GM12878 (cell line): ENCODE measurements around the gene PSIP1. TPM values are rescaled to one million over a fixed set of nuclear protein-coding genes. Genes with fewer than 3 reads are reported as not detected.

ENCODE experiments used
- BHLHE40 ChIP-seq, 2 experiments: fragments of 450-650 bp in 1 of 2; IDR thresholded peaks; 2 replicates each; pipeline ENCODE4 v1.6.1; 2011 to 2017; ENCODE audit warnings: low read depth in 2 of 2, borderline replicate concordance in 1 of 2, improper control_type of control experiment in 1 of 2, low read length in 1 of 2, mild to moderate bottlenecking in 1 of 2
- BMI1 ChIP-seq: fragments of 450-650 bp; IDR thresholded peaks from 2 replicates; pipeline ENCODE4 v1.6.1; 2016; ENCODE audit warnings: mild to moderate bottlenecking, moderate library complexity, borderline replicate concordance
- EP300 ChIP-seq, 2 experiments: fragments of 150-350 bp in 1 of 2; IDR thresholded peaks; 2 replicates each; pipeline ENCODE4 v1.6.1; 2011 to 2012; ENCODE audit warnings: low read depth in 2 of 2, low read length in 2 of 2, borderline replicate concordance in 1 of 2, improper control_type of control experiment in 1 of 2, inconsistent platforms in 1 of 2; ENCODE audit not compliant: control insufficient read depth in 1 of 2
- NFXL1 ChIP-seq: fragments of 450-650 bp; IDR thresholded peaks from 2 replicates; pipeline ENCODE4 v1.6.1; 2017; ENCODE audit warnings: antibody characterized with exemption, mild to moderate bottlenecking, borderline replicate concordance
- PAX8 ChIP-seq: fragments of 450-650 bp; IDR thresholded peaks from 2 replicates; pipeline ENCODE4 v1.6.1; 2017; ENCODE audit warnings: mild to moderate bottlenecking, moderate library complexity
- SRF ChIP-seq, 2 experiments: IDR thresholded peaks; 2 replicates each; pipeline ENCODE4 v1.6.1; 2011; ENCODE audit warnings: low read depth in 2 of 2, low read length in 2 of 2, mild to moderate bottlenecking in 1 of 2, moderate library complexity in 1 of 2
- STAT1 ChIP-seq: fragments of 450-650 bp; conservative IDR thresholded peaks from 2 replicates; pipeline ENCODE4 v1.6.1; 2014; ENCODE audit warnings: antibody characterized with exemption, mild to moderate bottlenecking
- TCF3 ChIP-seq: IDR thresholded peaks from 2 replicates; pipeline ENCODE4 v1.6.1; 2012; ENCODE audit warnings: low read depth, mild to moderate bottlenecking, low read length, borderline replicate concordance; ENCODE audit not compliant: insufficient read depth
- YBX1 ChIP-seq: fragments of 450-650 bp; IDR thresholded peaks from 2 replicates; pipeline ENCODE4 v1.6.1; 2016; ENCODE audit warnings: antibody characterized with exemption
- ZSCAN29 ChIP-seq: fragments of 450-650 bp; IDR thresholded peaks from 2 replicates; pipeline ENCODE4 v1.6.1; 2017; ENCODE audit warnings: mild to moderate bottlenecking, moderate library complexity
- polyA plus RNA-seq, 11 experiments: library from polyadenylated mRNA; depleted of rRNA in 4 of 11; unstranded in 6 of 11; stranded (reverse) in 5 of 11; fragments of >200 nt; fragmentation: Nextera tagmentation in 4 of 11; fragmentation: Illumina TruSeq in 1 of 11; extraction: Ambion mirVana in 4 of 11; extraction: Trizol in 1 of 11; gene quantifications; 1 replicate in 1 of 11; 2 replicates in 10 of 11; pipeline versions ENCODE4 v1.2.1 to v1.2.3, GENCODE V29; 2011 to 2016; ENCODE audit warnings: inconsistent platforms in 2 of 11, missing spikeins in 2 of 11, low read depth in 1 of 11
- total RNA-seq, 4 experiments: library from RNA; depleted of rRNA in 3 of 4; stranded (reverse); fragments of >200 nt in 3 of 4; fragmentation: Illumina TruSeq in 1 of 4; extraction: Trizol in 1 of 4; gene quantifications; 2 replicates each; pipeline versions ENCODE4 v1.2.1 to v1.2.3, GENCODE V29; 2013 to 2021
- TF ChIP-seq, protein P1 (sequence below): IDR thresholded peaks from 2 replicates; pipeline ENCODE4 v1.6.1; 2012; ENCODE audit warnings: low read depth, low read length, improper control_type of control experiment
- TF ChIP-seq, protein P2 (sequence below): IDR thresholded peaks from 2 replicates; pipeline ENCODE4 v1.6.1; 2011; ENCODE audit warnings: low read depth, low read length, improper control_type of control experiment, borderline replicate concordance
- TF ChIP-seq, protein P3 (sequence below): fragments of 450-650 bp; IDR thresholded peaks from 2 replicates; pipeline ENCODE4 v1.6.1; 2016; ENCODE audit warnings: mild to moderate bottlenecking
- TF ChIP-seq, protein P4 (sequence below): IDR thresholded peaks from 2 replicates; pipeline ENCODE4 v1.6.1; 2012; ENCODE audit warnings: low read depth, low read length, improper control_type of control experiment
- TF ChIP-seq, protein P5 (sequence below): fragments of 450-650 bp; IDR thresholded peaks from 2 replicates; pipeline ENCODE4 v1.6.1; 2016; ENCODE audit warnings: mild to moderate bottlenecking, moderate library complexity, borderline replicate concordance
- TF ChIP-seq, protein P6 (sequence below): fragments of 150-350 bp; IDR thresholded peaks from 2 replicates; pipeline ENCODE4 v1.6.1; 2014; ENCODE audit warnings: mild to moderate bottlenecking, low read depth, low read length
- TF ChIP-seq, protein P7 (sequence below): IDR thresholded peaks from 2 replicates; pipeline ENCODE4 v1.6.1; 2011; ENCODE audit warnings: borderline replicate concordance, low read depth, mild to moderate bottlenecking, moderate library complexity, mixed read lengths, low read length; ENCODE audit not compliant: insufficient read depth; ENCODE audit errors: extremely low read length

The PSIP1 gene
- total and polyA plus RNA-seq, 10 of the 15 experiments (the other 5 are each of a cell fraction or from before 2014, with no cell fraction given): 75.5 to 299 (median 173) TPM

DNA sequence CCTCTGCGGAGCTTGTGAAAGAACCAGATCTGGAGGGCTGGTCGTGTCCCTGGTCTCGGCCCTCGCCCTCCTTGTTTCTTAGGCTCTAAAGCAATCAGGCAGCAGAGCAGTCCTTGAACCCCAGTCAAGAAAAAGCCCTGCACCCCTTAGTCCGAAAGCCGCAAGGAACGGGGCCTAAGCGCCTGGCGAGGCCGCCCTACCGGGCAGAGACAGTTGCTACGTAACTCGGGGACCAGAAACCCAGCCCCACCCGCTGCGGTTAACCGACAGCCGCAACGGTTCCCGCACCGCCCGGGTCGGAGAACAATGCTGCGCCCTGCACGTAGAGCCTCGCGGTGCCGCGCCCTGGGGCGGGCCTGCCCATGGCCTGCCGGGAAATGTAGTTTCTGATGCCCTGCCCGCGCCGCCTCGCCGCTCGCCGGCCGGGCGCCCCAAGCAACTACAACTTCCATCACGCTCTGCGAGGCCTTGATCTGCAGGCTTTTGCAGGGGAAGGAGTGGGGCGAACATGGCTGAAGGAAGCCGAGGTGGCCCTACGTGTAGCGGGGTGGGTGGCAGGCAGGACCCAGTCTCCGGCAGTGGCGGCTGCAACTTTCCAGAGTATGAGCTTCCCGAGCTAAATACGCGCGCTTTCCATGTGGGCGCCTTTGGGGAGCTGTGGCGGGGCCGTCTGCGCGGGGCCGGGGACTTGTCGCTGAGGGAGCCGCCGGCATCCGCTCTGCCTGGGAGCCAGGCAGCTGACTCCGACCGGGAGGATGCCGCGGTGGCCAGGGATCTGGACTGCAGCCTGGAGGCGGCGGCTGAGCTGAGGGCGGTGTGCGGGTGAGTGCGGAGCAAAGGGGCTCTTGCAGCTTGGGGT, 88.2 kb downstream of the PSIP1 start, which contains the start of gene SNAPC3 (continued):
- TF ChIP-seq, protein P1, sequence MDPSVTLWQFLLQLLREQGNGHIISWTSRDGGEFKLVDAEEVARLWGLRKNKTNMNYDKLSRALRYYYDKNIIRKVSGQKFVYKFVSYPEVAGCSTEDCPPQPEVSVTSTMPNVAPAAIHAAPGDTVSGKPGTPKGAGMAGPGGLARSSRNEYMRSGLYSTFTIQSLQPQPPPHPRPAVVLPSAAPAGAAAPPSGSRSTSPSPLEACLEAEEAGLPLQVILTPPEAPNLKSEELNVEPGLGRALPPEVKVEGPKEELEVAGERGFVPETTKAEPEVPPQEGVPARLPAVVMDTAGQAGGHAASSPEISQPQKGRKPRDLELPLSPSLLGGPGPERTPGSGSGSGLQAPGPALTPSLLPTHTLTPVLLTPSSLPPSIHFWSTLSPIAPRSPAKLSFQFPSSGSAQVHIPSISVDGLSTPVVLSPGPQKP: peak; percentile 66
- TF ChIP-seq, protein P2, sequence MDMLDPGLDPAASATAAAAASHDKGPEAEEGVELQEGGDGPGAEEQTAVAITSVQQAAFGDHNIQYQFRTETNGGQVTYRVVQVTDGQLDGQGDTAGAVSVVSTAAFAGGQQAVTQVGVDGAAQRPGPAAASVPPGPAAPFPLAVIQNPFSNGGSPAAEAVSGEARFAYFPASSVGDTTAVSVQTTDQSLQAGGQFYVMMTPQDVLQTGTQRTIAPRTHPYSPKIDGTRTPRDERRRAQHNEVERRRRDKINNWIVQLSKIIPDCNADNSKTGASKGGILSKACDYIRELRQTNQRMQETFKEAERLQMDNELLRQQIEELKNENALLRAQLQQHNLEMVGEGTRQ: no peak
- TF ChIP-seq, protein P3, sequence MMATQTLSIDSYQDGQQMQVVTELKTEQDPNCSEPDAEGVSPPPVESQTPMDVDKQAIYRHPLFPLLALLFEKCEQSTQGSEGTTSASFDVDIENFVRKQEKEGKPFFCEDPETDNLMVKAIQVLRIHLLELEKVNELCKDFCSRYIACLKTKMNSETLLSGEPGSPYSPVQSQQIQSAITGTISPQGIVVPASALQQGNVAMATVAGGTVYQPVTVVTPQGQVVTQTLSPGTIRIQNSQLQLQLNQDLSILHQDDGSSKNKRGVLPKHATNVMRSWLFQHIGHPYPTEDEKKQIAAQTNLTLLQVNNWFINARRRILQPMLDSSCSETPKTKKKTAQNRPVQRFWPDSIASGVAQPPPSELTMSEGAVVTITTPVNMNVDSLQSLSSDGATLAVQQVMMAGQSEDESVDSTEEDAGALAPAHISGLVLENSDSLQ: no peak
- TF ChIP-seq, protein P4, sequence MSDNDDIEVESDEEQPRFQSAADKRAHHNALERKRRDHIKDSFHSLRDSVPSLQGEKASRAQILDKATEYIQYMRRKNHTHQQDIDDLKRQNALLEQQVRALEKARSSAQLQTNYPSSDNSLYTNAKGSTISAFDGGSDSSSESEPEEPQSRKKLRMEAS: peak; percentile 91
- TF ChIP-seq TCF3: 0 out of 2 replicates have a peak, but pooled peaks have one; percentile 32
- TF ChIP-seq ZSCAN29: 0 out of 2 replicates have a peak, but pooled peaks have one; percentile 55
- TF ChIP-seq, protein P5, sequence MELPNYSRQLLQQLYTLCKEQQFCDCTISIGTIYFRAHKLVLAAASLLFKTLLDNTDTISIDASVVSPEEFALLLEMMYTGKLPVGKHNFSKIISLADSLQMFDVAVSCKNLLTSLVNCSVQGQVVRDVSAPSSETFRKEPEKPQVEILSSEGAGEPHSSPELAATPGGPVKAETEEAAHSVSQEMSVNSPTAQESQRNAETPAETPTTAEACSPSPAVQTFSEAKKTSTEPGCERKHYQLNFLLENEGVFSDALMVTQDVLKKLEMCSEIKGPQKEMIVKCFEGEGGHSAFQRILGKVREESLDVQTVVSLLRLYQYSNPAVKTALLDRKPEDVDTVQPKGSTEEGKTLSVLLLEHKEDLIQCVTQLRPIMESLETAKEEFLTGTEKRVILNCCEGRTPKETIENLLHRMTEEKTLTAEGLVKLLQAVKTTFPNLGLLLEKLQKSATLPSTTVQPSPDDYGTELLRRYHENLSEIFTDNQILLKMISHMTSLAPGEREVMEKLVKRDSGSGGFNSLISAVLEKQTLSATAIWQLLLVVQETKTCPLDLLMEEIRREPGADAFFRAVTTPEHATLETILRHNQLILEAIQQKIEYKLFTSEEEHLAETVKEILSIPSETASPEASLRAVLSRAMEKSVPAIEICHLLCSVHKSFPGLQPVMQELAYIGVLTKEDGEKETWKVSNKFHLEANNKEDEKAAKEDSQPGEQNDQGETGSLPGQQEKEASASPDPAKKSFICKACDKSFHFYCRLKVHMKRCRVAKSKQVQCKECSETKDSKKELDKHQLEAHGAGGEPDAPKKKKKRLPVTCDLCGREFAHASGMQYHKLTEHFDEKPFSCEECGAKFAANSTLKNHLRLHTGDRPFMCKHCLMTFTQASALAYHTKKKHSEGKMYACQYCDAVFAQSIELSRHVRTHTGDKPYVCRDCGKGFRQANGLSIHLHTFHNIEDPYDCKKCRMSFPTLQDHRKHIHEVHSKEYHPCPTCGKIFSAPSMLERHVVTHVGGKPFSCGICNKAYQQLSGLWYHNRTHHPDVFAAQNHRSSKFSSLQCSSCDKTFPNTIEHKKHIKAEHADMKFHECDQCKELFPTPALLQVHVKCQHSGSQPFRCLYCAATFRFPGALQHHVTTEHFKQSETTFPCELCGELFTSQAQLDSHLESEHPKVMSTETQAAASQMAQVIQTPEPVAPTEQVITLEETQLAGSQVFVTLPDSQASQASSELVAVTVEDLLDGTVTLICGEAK: peak; percentile 24; the same call in 1 of the 2 replicates
- TF ChIP-seq STAT1: peak; percentile 76; the same call in 1 of the 2 replicates
- peak; percentile 40 to 59; a peak in 2 of 4 replicates for TF ChIP-seq EP300 (IDR thresholded peaks at IDR 0.05; ENCODE audit: borderline replicate concordance in 1 of 2, control insufficient read depth in 1 of 2, low read depth in 2 of 2, low read length in 2 of 2)
- TF ChIP-seq, protein P6, sequence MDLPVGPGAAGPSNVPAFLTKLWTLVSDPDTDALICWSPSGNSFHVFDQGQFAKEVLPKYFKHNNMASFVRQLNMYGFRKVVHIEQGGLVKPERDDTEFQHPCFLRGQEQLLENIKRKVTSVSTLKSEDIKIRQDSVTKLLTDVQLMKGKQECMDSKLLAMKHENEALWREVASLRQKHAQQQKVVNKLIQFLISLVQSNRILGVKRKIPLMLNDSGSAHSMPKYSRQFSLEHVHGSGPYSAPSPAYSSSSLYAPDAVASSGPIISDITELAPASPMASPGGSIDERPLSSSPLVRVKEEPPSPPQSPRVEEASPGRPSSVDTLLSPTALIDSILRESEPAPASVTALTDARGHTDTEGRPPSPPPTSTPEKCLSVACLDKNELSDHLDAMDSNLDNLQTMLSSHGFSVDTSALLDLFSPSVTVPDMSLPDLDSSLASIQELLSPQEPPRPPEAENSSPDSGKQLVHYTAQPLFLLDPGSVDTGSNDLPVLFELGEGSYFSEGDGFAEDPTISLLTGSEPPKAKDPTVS: no peak
- no peak for TF ChIP-seq BMI1
- TF ChIP-seq PAX8: no peak
- no peak for TF ChIP-seq NFXL1
- peak; percentile 57 to 82; a peak in 3 of 4 replicates for TF ChIP-seq BHLHE40 (IDR thresholded peaks at IDR 0.05; ENCODE audit: borderline replicate concordance in 1 of 2, low read depth in 2 of 2, low read length in 1 of 2)
- TF ChIP-seq YBX1: no peak
- TF ChIP-seq, protein P7, sequence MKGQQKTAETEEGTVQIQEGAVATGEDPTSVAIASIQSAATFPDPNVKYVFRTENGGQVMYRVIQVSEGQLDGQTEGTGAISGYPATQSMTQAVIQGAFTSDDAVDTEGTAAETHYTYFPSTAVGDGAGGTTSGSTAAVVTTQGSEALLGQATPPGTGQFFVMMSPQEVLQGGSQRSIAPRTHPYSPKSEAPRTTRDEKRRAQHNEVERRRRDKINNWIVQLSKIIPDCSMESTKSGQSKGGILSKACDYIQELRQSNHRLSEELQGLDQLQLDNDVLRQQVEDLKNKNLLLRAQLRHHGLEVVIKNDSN: no peak
- TF ChIP-seq SRF (IDR thresholded peaks at IDR 0.05; ENCODE audit: low read depth in 2 of 2, low read length in 2 of 2): no peak
